HUES6 (cell line): ENCODE results near the gene CACNA2D2.

Experiments used
- H3K27ac ChIP-seq: 2 replicates; pipeline ENCODE4 v1.7.0; 2013; ENCODE audit warnings: low read depth, mild to moderate bottlenecking, low read length, inconsistent platforms
- H3K27me3 ChIP-seq: 2 replicates; pipeline ENCODE4 v1.6.1; 2013; ENCODE audit warnings: low read length; ENCODE audit not compliant: control insufficient read depth, insufficient read depth
- H3K36me3 ChIP-seq: 2 replicates; pipeline ENCODE4 v1.6.1; 2013; ENCODE audit warnings: low read length; ENCODE audit not compliant: control insufficient read depth, insufficient read depth
- H3K4me1 ChIP-seq: 2 replicates; pipeline ENCODE4 v1.6.1; 2013; ENCODE audit warnings: low read length; ENCODE audit not compliant: control insufficient read depth, insufficient read depth
- H3K4me3 ChIP-seq: 2 replicates; pipeline ENCODE4 v1.5.1; 2013; ENCODE audit warnings: low read depth, low read length
- H3K9ac ChIP-seq: one replicate; pipeline ENCODE4 v1.6.1; 2013; ENCODE audit warnings: mild to moderate bottlenecking, low read length
- H3K9me3 ChIP-seq: 2 replicates; pipeline ENCODE4 v1.6.1; 2013; ENCODE audit warnings: low read depth, low read length; ENCODE audit not compliant: control insufficient read depth, insufficient read depth

Gene CACNA2D2

DNA sequence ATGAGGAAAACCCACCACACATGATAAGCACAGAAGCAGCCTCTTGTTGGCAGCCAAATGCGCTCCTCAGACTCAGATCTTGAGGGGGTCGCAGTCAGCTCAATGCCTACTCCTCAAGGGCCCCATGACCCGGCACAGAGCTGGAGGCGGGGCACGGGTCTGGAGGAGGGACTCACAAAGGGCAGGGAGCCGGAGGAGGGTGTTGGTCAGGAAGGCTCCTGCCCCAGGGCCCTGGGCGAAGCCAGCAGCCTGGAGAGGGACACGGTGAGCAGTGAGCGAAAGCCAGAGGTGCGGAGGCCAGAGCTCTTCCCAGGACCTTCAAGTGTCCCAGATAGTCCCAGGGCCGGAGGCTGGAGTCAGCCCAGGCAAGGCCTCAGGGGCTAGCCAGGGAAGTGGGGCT lies 9.8 kb downstream of the CACNA2D2 start:
- Histone ChIP-seq H3K9me3 (no peaks in the 10 kb centered on the region), H3K36me3 (no peaks in the 10 kb centered on the region), H3K4me3 (no peak overlapping the region), H3K27me3 (no peaks in the 10 kb centered on the region), H3K4me1 (peaks cover 63% of the 10 kb centered on the region), H3K27ac (no peak overlapping the region), H3K9ac (no peak overlapping the region)

DNA sequence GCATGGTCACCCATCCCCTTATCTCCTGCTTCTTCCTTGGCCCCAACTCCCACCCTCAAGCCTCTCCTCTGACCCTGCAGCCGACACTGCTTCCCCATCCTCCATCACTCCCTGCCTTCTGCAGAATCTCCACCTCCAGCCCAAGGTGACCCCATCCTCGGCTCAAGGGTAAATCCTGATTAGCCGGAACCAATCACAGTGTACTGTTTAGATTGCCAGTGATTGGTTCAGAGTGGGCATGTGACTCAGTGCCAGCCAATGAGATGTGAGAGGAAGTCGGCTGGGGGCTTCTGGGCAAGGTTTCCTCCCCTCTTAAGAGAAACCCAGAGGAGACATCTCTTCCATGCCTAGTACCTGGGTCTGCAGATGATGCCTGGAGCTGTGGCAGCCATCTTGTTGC lies 10.3 kb downstream of the CACNA2D2 start:
- Histone ChIP-seq H3K4me3 (no peak overlapping the region), H3K4me1 (peaks cover 58% of the 10 kb centered on the region), H3K27ac (no peak overlapping the region), H3K9ac (no peak overlapping the region), H3K9me3 (no peaks in the 10 kb centered on the region), H3K27me3 (no peaks in the 10 kb centered on the region), H3K36me3 (no peaks in the 10 kb centered on the region)

DNA sequence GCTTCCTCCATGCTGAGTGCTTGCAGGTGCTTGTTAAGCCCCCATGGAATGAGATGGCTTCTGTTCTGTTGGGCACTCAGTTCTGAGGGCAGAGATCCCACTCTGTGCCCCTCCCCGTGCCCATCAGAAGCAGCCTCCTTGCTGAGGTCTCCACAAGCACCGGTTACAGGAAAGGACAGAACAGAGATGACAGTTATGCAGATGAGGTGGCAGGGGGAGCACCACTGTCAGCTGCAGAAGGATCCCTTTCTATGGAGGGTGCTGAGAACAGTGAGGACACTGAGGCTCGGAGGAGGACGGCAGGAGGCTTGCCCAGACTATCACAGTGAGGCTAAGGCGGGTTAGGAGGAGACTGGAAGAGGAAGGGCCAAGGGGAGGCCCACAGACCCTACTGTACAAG lies 12.4 kb downstream of the CACNA2D2 start:
- Histone ChIP-seq H3K4me1 (peaks cover 45% of the 10 kb centered on the region), H3K9ac (no peak overlapping the region), H3K36me3 (no peaks in the 10 kb centered on the region), H3K9me3 (no peaks in the 10 kb centered on the region), H3K27ac (no peak overlapping the region), H3K27me3 (no peaks in the 10 kb centered on the region), H3K4me3 (no peak overlapping the region)

DNA sequence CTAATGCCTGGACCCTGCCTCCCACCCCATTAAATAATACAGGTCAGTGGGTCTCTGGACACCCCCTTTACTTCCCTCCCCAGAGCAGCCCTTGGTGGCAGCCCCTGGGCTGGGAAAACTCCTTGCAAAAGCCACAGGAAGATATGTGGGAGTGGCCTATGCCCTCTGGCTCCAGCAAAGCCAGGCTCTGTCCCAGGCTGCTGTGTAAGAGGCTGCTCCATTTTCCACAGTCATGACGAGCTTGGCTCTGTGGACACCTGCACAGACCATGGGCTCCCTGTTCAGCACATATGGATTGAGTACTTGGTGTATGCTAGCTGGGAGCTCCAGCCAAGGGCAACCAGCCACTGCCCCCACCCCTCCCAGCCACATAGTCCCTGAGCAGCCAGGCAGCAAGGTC lies 13.0 kb downstream of the CACNA2D2 start:
- Histone ChIP-seq H3K27ac (no peak overlapping the region), H3K4me1 (peaks cover 40% of the 10 kb centered on the region), H3K27me3 (no peaks in the 10 kb centered on the region), H3K4me3 (no peak overlapping the region), H3K9ac (no peak overlapping the region), H3K9me3 (no peaks in the 10 kb centered on the region), H3K36me3 (no peaks in the 10 kb centered on the region)

DNA sequence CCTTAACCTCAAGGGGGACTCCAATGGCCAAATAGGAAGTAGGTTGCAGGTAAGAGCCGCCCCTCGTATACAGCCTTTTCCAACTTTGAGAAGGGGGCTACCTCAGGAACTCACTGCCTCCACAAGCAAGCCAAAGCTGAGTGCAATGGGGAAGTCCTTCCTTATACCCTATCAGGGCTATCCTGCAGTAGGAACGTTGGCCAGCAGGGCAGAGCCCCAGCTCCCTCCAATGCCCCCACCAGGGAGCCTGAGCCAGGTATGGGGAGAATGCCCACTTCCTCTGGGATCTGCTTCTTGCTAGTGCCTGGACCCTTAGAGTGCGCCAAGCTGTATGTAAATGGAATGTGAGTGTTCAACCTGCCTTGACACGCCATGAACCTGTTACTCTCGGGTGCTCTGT lies 16.3 kb downstream of the CACNA2D2 start:
- Histone ChIP-seq H3K9ac (no peak overlapping the region), H3K4me3 (no peak overlapping the region), H3K27me3 (no peaks in the 10 kb centered on the region), H3K9me3 (no peaks in the 10 kb centered on the region), H3K36me3 (no peaks in the 10 kb centered on the region), H3K27ac (no peak overlapping the region), H3K4me1 (peaks cover 40% of the 10 kb centered on the region)

DNA sequence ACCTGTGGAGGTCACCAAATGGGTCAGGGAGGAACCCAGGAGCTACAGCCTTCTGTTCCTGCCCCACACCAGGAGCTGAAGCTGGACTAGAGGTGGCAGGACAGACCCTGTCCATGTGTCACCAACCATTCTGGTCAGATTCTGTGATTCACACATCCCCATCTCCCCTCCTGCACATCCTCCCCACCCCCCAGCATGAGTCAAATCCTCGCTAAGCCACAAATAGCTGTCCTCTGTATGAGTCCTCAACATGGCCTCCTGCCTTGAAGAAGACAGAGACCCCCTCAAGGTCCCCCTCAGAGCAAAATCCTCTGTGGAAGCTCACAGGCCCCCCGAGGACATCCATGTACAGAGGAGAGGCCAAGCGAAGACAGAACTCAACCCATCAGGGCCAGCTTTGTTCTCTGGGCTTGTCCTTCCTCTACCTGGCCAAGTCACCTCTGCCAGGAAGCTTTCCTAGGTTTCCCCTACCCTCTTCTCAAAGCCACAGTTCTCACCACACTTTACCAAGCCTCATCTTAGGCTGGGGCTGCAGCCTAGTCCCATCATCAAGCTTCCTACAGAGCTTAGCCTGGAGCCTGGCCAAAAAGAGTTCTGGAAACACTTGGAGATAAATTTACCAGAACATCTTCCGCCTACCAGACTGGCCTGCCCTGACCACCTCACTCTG lies 17.1 kb downstream of the CACNA2D2 start:
- Histone ChIP-seq H3K4me1 (peaks cover 42% of the 10 kb centered on the region), H3K9me3 (no peaks in the 10 kb centered on the region), H3K4me3 (no peak overlapping the region), H3K27ac (no peak overlapping the region), H3K27me3 (no peaks in the 10 kb centered on the region), H3K36me3 (no peaks in the 10 kb centered on the region), H3K9ac (no peak overlapping the region)

DNA sequence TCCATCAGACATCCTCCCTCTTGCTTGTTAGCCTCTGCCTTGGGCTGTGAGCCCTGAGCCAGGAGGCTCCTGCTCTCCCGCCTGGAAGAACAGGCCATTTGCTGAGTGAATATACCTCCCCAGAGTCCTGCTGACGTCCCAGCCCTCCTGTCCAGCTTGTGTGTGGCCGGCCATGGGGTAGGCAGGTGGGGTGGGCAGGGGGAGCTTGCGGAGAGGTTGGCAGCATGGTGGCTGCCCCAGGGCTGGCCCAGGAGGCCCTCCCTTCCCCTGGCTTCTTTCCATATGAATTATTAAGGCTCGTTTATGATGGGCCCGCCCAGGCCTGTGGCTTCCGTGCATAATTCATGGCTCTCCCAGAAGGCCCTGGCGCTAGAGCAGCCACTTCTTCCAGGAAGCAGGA lies 18.7 kb downstream of the CACNA2D2 start:
- Histone ChIP-seq H3K4me3 (no peak overlapping the region), H3K27ac (no peak overlapping the region), H3K9ac (no peak overlapping the region), H3K9me3 (no peaks in the 10 kb centered on the region), H3K27me3 (no peaks in the 10 kb centered on the region), H3K4me1 (peaks cover 44% of the 10 kb centered on the region), H3K36me3 (no peaks in the 10 kb centered on the region)

DNA sequence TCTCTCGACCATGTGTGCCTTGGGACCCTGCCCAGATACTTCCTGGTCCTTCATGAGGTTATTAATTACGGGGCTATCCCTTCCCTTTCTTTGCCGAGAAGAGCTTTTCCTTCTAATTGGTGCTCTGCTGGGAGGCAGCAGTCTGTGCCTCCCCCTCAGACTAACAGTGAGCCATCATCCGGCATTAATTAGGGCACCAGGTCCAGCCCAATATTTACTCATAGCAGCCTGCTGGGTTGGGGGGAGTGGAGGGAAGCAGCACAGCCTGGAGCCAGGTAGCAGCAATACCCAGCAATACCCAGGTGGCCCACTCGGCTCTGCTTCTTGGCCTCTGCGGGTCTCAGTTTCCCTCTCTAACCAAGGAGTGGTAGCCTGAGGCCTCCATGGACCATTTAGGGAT lies 20.1 kb downstream of the CACNA2D2 start:
- H3K4me3 ChIP-seq = no peak overlapping the region
- H3K36me3 ChIP-seq = no peaks in the 10 kb centered on the region
- no peaks in the 10 kb centered on the region for H3K9me3 ChIP-seq
- no peak overlapping the region for H3K9ac ChIP-seq
- H3K4me1 ChIP-seq = peaks cover 49% of the 10 kb centered on the region
- no peak overlapping the region for H3K27ac ChIP-seq
- H3K27me3 ChIP-seq = no peaks in the 10 kb centered on the region

DNA sequence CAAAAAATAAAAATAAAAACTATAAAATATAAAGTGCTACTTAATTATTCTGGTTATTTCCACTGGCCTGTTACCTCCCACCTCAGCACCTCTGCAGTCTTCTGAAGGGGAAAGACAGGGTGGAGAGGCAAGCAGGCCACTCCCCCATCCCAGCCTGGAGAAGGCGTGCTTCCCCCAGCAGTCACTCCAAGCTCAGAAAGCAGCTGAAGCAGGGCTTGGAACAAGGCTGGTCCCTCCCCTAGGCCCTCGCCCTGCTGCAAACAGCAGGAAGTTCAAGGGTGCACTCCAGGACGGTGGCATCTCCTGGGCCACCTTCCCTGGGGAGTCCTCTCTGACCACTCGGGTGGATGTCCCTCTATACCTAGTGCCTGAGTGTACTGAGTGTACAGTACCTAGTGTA lies 21.4 kb downstream of the CACNA2D2 start:
- Histone ChIP-seq H3K27ac (no peak overlapping the region), H3K9ac (no peak overlapping the region), H3K4me1 (peaks cover 43% of the 10 kb centered on the region), H3K9me3 (no peaks in the 10 kb centered on the region), H3K4me3 (no peak overlapping the region), H3K36me3 (no peaks in the 10 kb centered on the region), H3K27me3 (no peaks in the 10 kb centered on the region)

DNA sequence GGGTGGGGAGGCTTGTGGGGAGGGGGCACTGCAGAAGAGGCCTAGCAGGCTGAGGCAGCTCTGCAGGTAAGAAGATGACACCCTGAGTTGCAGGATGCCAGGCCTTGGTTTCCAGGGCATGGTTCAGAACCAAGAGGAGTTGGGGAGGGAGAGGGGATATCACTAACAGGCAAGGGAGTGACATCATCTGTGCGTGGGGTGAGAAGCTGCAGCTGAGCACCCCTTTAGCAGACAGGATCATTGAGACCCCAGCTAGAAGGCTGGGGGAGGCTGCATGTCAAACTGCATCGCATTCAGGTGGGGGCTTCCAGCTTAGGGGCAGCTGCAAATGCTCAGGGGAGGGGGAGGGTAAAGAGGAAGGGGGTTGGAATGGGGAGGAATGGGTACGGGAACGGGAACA lies 23.0 kb downstream of the CACNA2D2 start:
- Histone ChIP-seq H3K27me3 (no peaks in the 10 kb centered on the region), H3K4me1 (peaks cover 43% of the 10 kb centered on the region), H3K36me3 (no peaks in the 10 kb centered on the region), H3K27ac (no peak overlapping the region), H3K9me3 (no peaks in the 10 kb centered on the region), H3K4me3 (no peak overlapping the region), H3K9ac (no peak overlapping the region)

DNA sequence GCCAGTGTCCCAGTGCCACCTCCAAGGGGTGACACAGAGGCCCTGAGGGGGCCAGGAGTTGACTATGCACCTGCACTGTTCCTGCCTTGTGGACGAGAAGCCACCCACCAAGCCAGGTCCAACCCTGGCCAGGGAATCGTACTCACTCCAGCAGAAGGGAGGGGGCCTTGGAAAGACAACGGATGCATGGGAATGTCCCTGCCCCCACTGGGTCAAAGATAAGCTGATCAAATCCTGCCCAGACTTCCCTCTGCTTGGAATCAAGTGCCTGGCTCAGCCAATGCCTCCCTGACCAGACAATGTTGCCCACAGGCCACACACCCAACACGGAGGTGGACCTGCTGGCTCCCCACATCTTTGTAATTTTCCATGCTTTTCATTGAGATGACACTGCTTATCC lies 23.9 kb downstream of the CACNA2D2 start:
- peaks cover 34% of the 10 kb centered on the region for H3K4me1 ChIP-seq
- no peak overlapping the region for H3K27ac ChIP-seq
- no peaks in the 10 kb centered on the region for H3K27me3 ChIP-seq
- no peaks in the 10 kb centered on the region; the same call in 1 of the 2 replicates for H3K36me3 ChIP-seq
- no peak overlapping the region for H3K4me3 ChIP-seq
- no peaks in the 10 kb centered on the region for H3K9me3 ChIP-seq
- H3K9ac ChIP-seq = no peak overlapping the region
